Sigmoid colon (tissue), 7 donors: ENCODE data around the gene MAMSTR. TPM values are rescaled to one million over a fixed set of nuclear protein-coding genes. Genes with fewer than 3 reads are reported as not detected.

Experiments used
- DNase-seq: peaks from one replicate; pipeline ENCODE4 v3.0.0-alpha.2; 2019
- H3K27ac ChIP-seq, 4 donors: fragments of 200-600 bp; sonication (generic); one replicate each; pipeline ENCODE4 v1.5.1; 2016 to 2019; ENCODE audit warnings: mild to moderate bottlenecking in 1 of 4
- H3K27me3 ChIP-seq, 3 donors: fragments of 200-600 bp; sonication (generic); one replicate each; pipeline ENCODE4 v1.5.1; 2019; ENCODE audit warnings: mild to moderate bottlenecking in 1 of 3
- H3K36me3 ChIP-seq, 4 donors: fragments of 200-600 bp; sonication (generic); one replicate each; pipeline ENCODE4 v1.5.1; 2016 to 2019
- H3K4me1 ChIP-seq, 4 donors: fragments of 200-600 bp; sonication (generic); one replicate each; pipeline ENCODE4 v1.5.1; 2017 to 2019
- H3K4me3 ChIP-seq, 4 donors: fragments of 200-600 bp; sonication (generic); one replicate each; pipeline ENCODE4 v1.5.1; 2017 to 2019; ENCODE audit warnings: mild to moderate bottlenecking in 2 of 4, moderate library complexity in 1 of 4
- H3K9me3 ChIP-seq, 4 donors: fragments of 200-600 bp in 3 of 4; sonication (generic) in 3 of 4; one replicate each; pipeline versions ENCODE4 v1.5.1 to v1.6.1; 2013 to 2019
- EP300 ChIP-seq, 4 donors: sonication (generic); formaldehyde crosslinking; IDR thresholded peaks; one replicate each; pipeline ENCODE4 v1.6.1; 2017; ENCODE audit warnings: antibody characterized with exemption in 4 of 4
- POLR2A ChIP-seq, 2 donors: fragments of 450-650 bp; IDR thresholded peaks; one replicate each; pipeline ENCODE4 v1.6.1; 2016; ENCODE audit warnings: antibody characterized with exemption in 2 of 2, mild to moderate bottlenecking in 2 of 2, moderate library complexity in 2 of 2
- POLR2AphosphoS5 ChIP-seq, 4 donors: sonication (generic); formaldehyde crosslinking; IDR thresholded peaks; one replicate each; pipeline ENCODE4 v1.6.1; 2017; ENCODE audit warnings: antibody characterized with exemption in 4 of 4
- WGBS, 2 donors: extraction: QIAGEN DNeasy Blood & Tissue Kit; methylation state at CpG; one replicate each; pipeline ENCODE4 v1.1.7; 2013; 5-methylcytosine and 5-hydroxymethylcytosine counted together
- intact Hi-C: fragments of 100-400 bp; cut with DNase I; formaldehyde crosslinking; loops from one replicate; pipeline ENCODE4 v1.15.1; 2023
- polyA plus RNA-seq, 3 donors: library from polyadenylated mRNA; stranded (reverse); fragments of 200-250 nt; gene quantifications; one replicate each; pipeline ENCODE4 v1.2.3, GENCODE V29; 2013
- total RNA-seq, 4 donors: library from RNA; depleted of rRNA; stranded (reverse); fragments of >200 nt; gene quantifications; one replicate each; pipeline ENCODE4 v1.1.0, GENCODE V29; 2016
- TF ChIP-seq, protein P1 (sequence below), 4 experiments: fragments of 450-650 bp in 3 of 4; fragments of 200-600 bp in 1 of 4; IDR thresholded peaks; one replicate each; pipeline ENCODE4 v1.5.1; 2016 to 2019; ENCODE audit warnings: antibody characterized with exemption in 4 of 4, mild to moderate bottlenecking in 3 of 4, moderate library complexity in 2 of 4
- donor health status: healthy with polysubstance abuse.
- donor health status: Bipolar disorder and iron deficiency.
- donor health status: healthy.

Gene MAMSTR
- total and polyA plus RNA-seq, 7 donors = 0.69 to 1.8 (median 0.89) TPM; not detected in 1

GRCh38 chr19:48746110-48746509, 26.6 kb upstream of the MAMSTR start:
- H3K9me3 ChIP-seq = no peaks in the 10 kb centered on the region
- H3K27me3 ChIP-seq = peaks cover 8 to 39% (median 36%) of the 10 kb centered on the region in 3 donors
- no peak for DNase-seq
- H3K4me1 ChIP-seq = no peaks in the 10 kb centered on the region
- TF ChIP-seq, protein P1, sequence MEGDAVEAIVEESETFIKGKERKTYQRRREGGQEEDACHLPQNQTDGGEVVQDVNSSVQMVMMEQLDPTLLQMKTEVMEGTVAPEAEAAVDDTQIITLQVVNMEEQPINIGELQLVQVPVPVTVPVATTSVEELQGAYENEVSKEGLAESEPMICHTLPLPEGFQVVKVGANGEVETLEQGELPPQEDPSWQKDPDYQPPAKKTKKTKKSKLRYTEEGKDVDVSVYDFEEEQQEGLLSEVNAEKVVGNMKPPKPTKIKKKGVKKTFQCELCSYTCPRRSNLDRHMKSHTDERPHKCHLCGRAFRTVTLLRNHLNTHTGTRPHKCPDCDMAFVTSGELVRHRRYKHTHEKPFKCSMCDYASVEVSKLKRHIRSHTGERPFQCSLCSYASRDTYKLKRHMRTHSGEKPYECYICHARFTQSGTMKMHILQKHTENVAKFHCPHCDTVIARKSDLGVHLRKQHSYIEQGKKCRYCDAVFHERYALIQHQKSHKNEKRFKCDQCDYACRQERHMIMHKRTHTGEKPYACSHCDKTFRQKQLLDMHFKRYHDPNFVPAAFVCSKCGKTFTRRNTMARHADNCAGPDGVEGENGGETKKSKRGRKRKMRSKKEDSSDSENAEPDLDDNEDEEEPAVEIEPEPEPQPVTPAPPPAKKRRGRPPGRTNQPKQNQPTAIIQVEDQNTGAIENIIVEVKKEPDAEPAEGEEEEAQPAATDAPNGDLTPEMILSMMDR (IDR thresholded peaks at IDR 0.05) = no peak
- no peak for TF ChIP-seq POLR2AphosphoS5 (IDR thresholded peaks at IDR 0.05)
- TF ChIP-seq EP300 (IDR thresholded peaks at IDR 0.05) = no peak
- no peak for TF ChIP-seq POLR2A (IDR thresholded peaks at IDR 0.05)
- no peaks in the 10 kb centered on the region for H3K36me3 ChIP-seq
- no peak overlapping the region for H3K4me3 ChIP-seq
- no peak overlapping the region for H3K27ac ChIP-seq
- 66 to 73% methylated on average over 8 of the region's 8 CpGs for WGBS, 2 donors
- intact Hi-C loops = loop anchor here (5.0 kb wide), 1 partner anchor 34 kb away; no protein-coding TSS in a partner anchor

- 24 to 29% methylated on average over 33 of the region's 33 CpGs for WGBS, 2 donors
- no peak overlapping the region for H3K4me3 ChIP-seq
- H3K36me3 ChIP-seq = no peaks in the 10 kb centered on the region
- intact Hi-C loops = loop anchor here (5.0 kb wide), 1 partner anchor 33 kb away; no protein-coding TSS in a partner anchor
- H3K4me1 ChIP-seq = no peaks in the 10 kb centered on the region
- peak; percentile 75 for DNase-seq
- peaks cover 7 to 32% (median 29%) of the 10 kb centered on the region in 3 donors for H3K27me3 ChIP-seq
- no peak overlapping the region for H3K27ac ChIP-seq
- no peak for TF ChIP-seq EP300 (IDR thresholded peaks at IDR 0.05)
- H3K9me3 ChIP-seq = no peaks in the 10 kb centered on the region
Observed at GRCh38 chr19:48745208-48745995, 25.9 kb upstream of the MAMSTR start.

DNA sequence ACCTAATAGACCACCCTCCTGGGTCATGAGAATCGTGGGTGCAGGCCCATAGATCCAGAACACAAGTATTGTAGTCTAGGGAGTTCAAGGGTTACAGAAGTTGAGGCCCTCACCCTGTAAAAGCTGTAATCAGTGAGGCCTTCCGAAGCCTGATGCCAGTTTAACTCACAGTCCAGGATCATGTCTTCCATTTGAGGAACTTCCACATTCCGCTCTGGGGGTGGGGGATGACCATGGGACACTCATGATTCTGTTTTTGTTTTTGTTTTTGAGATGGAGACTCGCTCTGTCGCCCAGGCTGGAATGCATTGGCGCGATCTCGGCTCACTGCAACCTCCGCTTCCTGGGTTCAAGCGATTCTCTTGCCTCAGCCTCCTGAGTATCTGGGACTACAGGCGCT, 22.6 kb upstream of the MAMSTR start:
- peak overlapping the region in 2 of 4 donors; percentile 45 to 77 for H3K27ac ChIP-seq
- WGBS, 2 donors = 88 to 91% methylated on average over 11 of the region's 11 CpGs
- no peaks in the 10 kb centered on the region for H3K9me3 ChIP-seq
- no peak for DNase-seq
- no peak for TF ChIP-seq EP300 (IDR thresholded peaks at IDR 0.05)
- no peak for TF ChIP-seq POLR2AphosphoS5 (IDR thresholded peaks at IDR 0.05)
- TF ChIP-seq, protein P1 (IDR thresholded peaks at IDR 0.05) = no peak
- no peak for TF ChIP-seq POLR2A (IDR thresholded peaks at IDR 0.05)
- H3K4me1 ChIP-seq = peaks cover 0 to 15% (median 8%) of the 10 kb centered on the region in 4 donors
- H3K36me3 ChIP-seq = no peaks in the 10 kb centered on the region
- intact Hi-C loops = no loop called here
- H3K4me3 ChIP-seq = no peak overlapping the region
- H3K27me3 ChIP-seq = peaks cover 7 to 27% (median 17%) of the 10 kb centered on the region in 3 donors

- peak in 1 of 4 donors; percentile 16 for TF ChIP-seq POLR2AphosphoS5 (IDR thresholded peaks at IDR 0.05)
- no peak for TF ChIP-seq EP300 (IDR thresholded peaks at IDR 0.05)
- Histone ChIP-seq H3K4me1 (peaks cover 0 to 15% (median 8%) of the 10 kb centered on the region in 4 donors), H3K36me3 (no peaks in the 10 kb centered on the region), H3K27ac (peak overlapping the region in 3 of 4 donors; percentile 45 to 77 (median 65)), H3K27me3 (peaks cover 7 to 20% (median 10%) of the 10 kb centered on the region in 3 donors), H3K9me3 (no peaks in the 10 kb centered on the region), H3K4me3 (no peak overlapping the region)
- no peak for DNase-seq
- 24 to 44% methylated on average over 35 of the region's 35 CpGs for WGBS, 2 donors
- intact Hi-C loops = no loop called here
Observed at GRCh38 chr19:48741129-48741999, 21.8 kb upstream of the MAMSTR start.

GRCh38 chr19:48740164-48740972, 20.8 kb upstream of the MAMSTR start, which contains the start of gene RASIP1:
TSS of gene RASIP1 (minus strand) at chr19:48740610. CDS start at chr19:48740282, 328 bp downstream.
- peak within 1 kb of the TSS; percentile 33 to 63 (median 48) for H3K4me3 ChIP-seq
- H3K9me3 ChIP-seq = no peaks in the 10 kb centered on the region
- WGBS, 2 donors = 49 to 53% methylated on average over 27 of the region's 27 CpGs
- H3K27me3 ChIP-seq = peaks cover 0 to 13% (median under 1%) of the 10 kb centered on the region in 3 donors
- H3K4me1 ChIP-seq = peaks cover 0 to 15% (median 8%) of the 10 kb centered on the region in 4 donors
- peak within 1 kb of the TSS; percentile 44 to 77 (median 55) for H3K27ac ChIP-seq
- intact Hi-C loops = no loop called here
- no peaks in the 10 kb centered on the region for H3K36me3 ChIP-seq
- TF ChIP-seq POLR2A (IDR thresholded peaks at IDR 0.05) = no peak
- TF ChIP-seq, protein P1 (IDR thresholded peaks at IDR 0.05) = no peak
- TF ChIP-seq POLR2AphosphoS5 (IDR thresholded peaks at IDR 0.05) = peak; percentile 28 to 62 (median 38)
- DNase-seq = no peak
